Mammary epithelial cell (primary cell): ENCODE results near the gene LMTK2.

Experiments
- CTCF ChIP-seq, 2 donors: IDR thresholded peaks in 1 of 2; conservative IDR thresholded peaks in 1 of 2; 2 replicates each; pipeline ENCODE4 v1.5.1; 2011 to 2012; ENCODE audit warnings: inconsistent platforms in 2 of 2, low read length in 2 of 2, mild to moderate bottlenecking in 2 of 2, control low read depth in 1 of 2, low read depth in 1 of 2; ENCODE audit not compliant: insufficient read depth in 1 of 2; ENCODE audit errors: extremely low read depth in 1 of 2
- EZH2 ChIP-seq: IDR thresholded peaks from 2 replicates; pipeline ENCODE4 v1.6.1; 2012; ENCODE audit warnings: low read length, inconsistent platforms, borderline replicate concordance

DNA sequence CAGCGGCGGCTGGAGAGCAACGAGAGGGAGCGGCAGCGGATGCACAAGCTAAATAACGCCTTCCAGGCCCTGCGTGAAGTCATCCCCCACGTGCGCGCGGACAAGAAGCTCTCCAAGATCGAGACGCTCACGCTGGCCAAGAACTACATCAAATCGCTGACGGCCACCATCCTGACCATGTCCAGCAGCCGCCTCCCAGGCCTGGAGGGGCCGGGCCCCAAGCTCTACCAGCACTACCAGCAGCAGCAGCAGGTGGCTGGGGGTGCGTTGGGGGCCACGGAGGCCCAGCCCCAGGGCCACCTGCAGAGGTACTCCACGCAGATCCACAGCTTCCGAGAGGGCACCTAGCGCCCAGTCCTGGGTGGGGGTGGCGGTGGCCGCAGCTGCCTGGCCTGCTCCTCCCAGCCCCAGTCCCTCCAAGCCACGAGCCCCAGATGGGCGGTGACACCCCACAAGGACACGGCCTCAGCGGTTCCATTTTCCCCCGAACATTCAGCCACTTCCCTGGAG lies 105.9 kb downstream of the LMTK2 start:
- TF ChIP-seq CTCF (conservative IDR thresholded peaks at IDR 0.05 in 1 of 2, IDR thresholded peaks at IDR 0.05 in 1 of 2; ENCODE audit: extremely low read depth in 1 of 2, insufficient read depth in 1 of 2, low read depth in 1 of 2, low read length in 2 of 2) (no peak), EZH2 (no peak)
